Thyroid gland (tissue), 4 donors: ENCODE measurements around the gene PDE3B. TPM values are rescaled to one million over a fixed set of nuclear protein-coding genes. Genes with fewer than 3 reads are reported as not detected.

Experiments used
- DNase-seq, 2 donors: peaks; one replicate each; pipeline ENCODE4 v3.0.0-alpha.2; 2019
- H3K27ac ChIP-seq, 3 donors: fragments of 200-600 bp; sonication (generic); 1 replicate in 2 of 3; 2 replicates in 1 of 3; pipeline ENCODE4 v1.5.1; 2016 to 2019; ENCODE audit warnings: mild to moderate bottlenecking in 1 of 3, moderate library complexity in 1 of 3
- H3K27me3 ChIP-seq: fragments of 200-600 bp; sonication (generic); one replicate; pipeline ENCODE4 v1.5.1; 2019
- H3K36me3 ChIP-seq, 2 donors: fragments of 200-600 bp; sonication (generic); one replicate each; pipeline ENCODE4 v1.5.1; 2016 to 2019
- H3K4me1 ChIP-seq, 2 donors: fragments of 200-600 bp; sonication (generic); one replicate each; pipeline ENCODE4 v1.5.1; 2017 to 2019
- H3K4me3 ChIP-seq, 3 donors: fragments of 200-600 bp; sonication (generic); replicated peaks in 1 of 3; 1 replicate in 2 of 3; 2 replicates in 1 of 3; pipeline ENCODE4 v1.5.1; 2016; ENCODE audit warnings: mild to moderate bottlenecking in 1 of 3
- H3K9me3 ChIP-seq: fragments of 200-600 bp; sonication (generic); one replicate; pipeline ENCODE4 v1.5.1; 2017
- CTCF ChIP-seq, 6 experiments: fragments of 200-600 bp in 3 of 6; fragments of 450-650 bp in 3 of 6; sonication (generic) in 3 of 6; IDR thresholded peaks; one replicate each; pipeline ENCODE4 v1.5.1; 2016 to 2019; ENCODE audit warnings: antibody characterized with exemption in 6 of 6, mild to moderate bottlenecking in 2 of 6, inconsistent platforms in 1 of 6, moderate library complexity in 1 of 6
- POLR2A ChIP-seq, 2 donors: fragments of 450-650 bp; IDR thresholded peaks; one replicate each; pipeline ENCODE4 v1.6.1; 2017; ENCODE audit warnings: antibody characterized with exemption in 2 of 2, mild to moderate bottlenecking in 2 of 2, moderate library complexity in 1 of 2
- WGBS, 2 donors: methylation state at CpG; one replicate each; pipeline ENCODE4 v1.1.5; 2017; 5-methylcytosine and 5-hydroxymethylcytosine counted together
- intact Hi-C: fragments of 100-400 bp; cut with DNase I; formaldehyde crosslinking; loops from one replicate; pipeline ENCODE4 v1.15.1; 2023
- total RNA-seq, 4 donors: library from RNA; depleted of rRNA; stranded (reverse); fragments of >200 nt; gene quantifications; one replicate each; pipeline ENCODE4 v1.2.3, GENCODE V29; 2016

Gene PDE3B
- total RNA-seq, 4 donors from 2014 or later, result 2.0 to 3.9 (median 3.2) TPM

GRCh38 chr11:14669499-14669898, 25.9 kb downstream of the PDE3B start:
- DNase-seq, result no peak
- H3K4me1 ChIP-seq, result no peaks in the 10 kb centered on the region
- H3K9me3 ChIP-seq, result no peaks in the 10 kb centered on the region
- no peaks in the 10 kb centered on the region for H3K27me3 ChIP-seq
- no peak overlapping the region for H3K27ac ChIP-seq
- H3K4me3 ChIP-seq, result no peak overlapping the region
- H3K36me3 ChIP-seq, result no peaks in the 10 kb centered on the region
- 79 to 83% methylated on average over 7 of the region's 7 CpGs for WGBS, 2 donors
- TF ChIP-seq POLR2A (IDR thresholded peaks at IDR 0.05) (no peak), CTCF (IDR thresholded peaks at IDR 0.05) (no peak)
- intact Hi-C loops, result no loop called here

- H3K4me1 ChIP-seq, result no peaks in the 10 kb centered on the region
- H3K27ac ChIP-seq, result no peak overlapping the region
- 82 to 83% methylated on average over 3 of the region's 3 CpGs for WGBS, 2 donors
- no peaks in the 10 kb centered on the region for H3K27me3 ChIP-seq
- H3K9me3 ChIP-seq, result no peaks in the 10 kb centered on the region
- no peak overlapping the region for H3K4me3 ChIP-seq
- H3K36me3 ChIP-seq, result no peaks in the 10 kb centered on the region
- no peak for TF ChIP-seq CTCF (IDR thresholded peaks at IDR 0.05)
- TF ChIP-seq POLR2A (IDR thresholded peaks at IDR 0.05), result no peak
- no peak for DNase-seq
- intact Hi-C loops, result no loop called here
These were observed 26.4 kb downstream of the PDE3B start for GRCh38 chr11:14669958-14670357.

- H3K27me3 ChIP-seq, result no peaks in the 10 kb centered on the region
- 64 to 75% methylated on average over 2 of the region's 2 CpGs for WGBS, 2 donors
- H3K4me3 ChIP-seq, result no peak overlapping the region
- no peak overlapping the region for H3K27ac ChIP-seq
- no peaks in the 10 kb centered on the region for H3K9me3 ChIP-seq
- no peaks in the 10 kb centered on the region for H3K4me1 ChIP-seq
- intact Hi-C loops, result no loop called here
- DNase-seq, result no peak
- no peak for TF ChIP-seq CTCF (IDR thresholded peaks at IDR 0.05)
- no peak for TF ChIP-seq POLR2A (IDR thresholded peaks at IDR 0.05)
- H3K36me3 ChIP-seq, result no peaks in the 10 kb centered on the region
These were observed 29.0 kb downstream of the PDE3B start for GRCh38 chr11:14672635-14673034.

GRCh38 chr11:14673421-14673820, 29.8 kb downstream of the PDE3B start:
- intact Hi-C loops, result no loop called here
- Histone ChIP-seq H3K4me3 (no peak overlapping the region), H3K27me3 (no peaks in the 10 kb centered on the region), H3K27ac (no peak overlapping the region), H3K9me3 (no peaks in the 10 kb centered on the region), H3K36me3 (no peaks in the 10 kb centered on the region), H3K4me1 (no peaks in the 10 kb centered on the region)
- no peak for TF ChIP-seq POLR2A (IDR thresholded peaks at IDR 0.05)
- no peak for TF ChIP-seq CTCF (IDR thresholded peaks at IDR 0.05)
- WGBS, 2 donors, result 47 to 54% methylated on average over 4 of the region's 4 CpGs
- DNase-seq, result no peak

GRCh38 chr11:14673824-14674405, 30.3 kb downstream of the PDE3B start:
- Histone ChIP-seq H3K27me3 (no peaks in the 10 kb centered on the region), H3K36me3 (no peaks in the 10 kb centered on the region), H3K9me3 (no peaks in the 10 kb centered on the region), H3K4me3 (no peak overlapping the region), H3K4me1 (no peaks in the 10 kb centered on the region), H3K27ac (no peak overlapping the region)
- intact Hi-C loops, result no loop called here
- no peak for TF ChIP-seq CTCF (IDR thresholded peaks at IDR 0.05)
- no peak for TF ChIP-seq POLR2A (IDR thresholded peaks at IDR 0.05)
- 84 to 85% methylated on average over 8 of the region's 8 CpGs for WGBS, 2 donors
- DNase-seq, result no peak
